Tibial artery (tissue), 4 donors: ENCODE measurements around the gene MARK4.

Experiments used
- DNase-seq, 2 donors: peaks; one replicate each; pipeline ENCODE4 v3.0.0-alpha.2; 2019
- H3K27ac ChIP-seq, 2 donors: fragments of 200-600 bp; sonication (generic) in 1 of 2; 1 replicate in 1 of 2; 2 replicates in 1 of 2; pipeline ENCODE4 v1.5.1; 2018 to 2019; ENCODE audit warnings: mild to moderate bottlenecking in 1 of 2
- H3K27me3 ChIP-seq, 2 donors: fragments of 200-600 bp; sonication (generic) in 1 of 2; one replicate each; pipeline versions ENCODE4 v1.5.1 to v1.6.0; 2016 to 2019
- H3K36me3 ChIP-seq, 3 donors: fragments of 200-600 bp; sonication (generic) in 2 of 3; one replicate each; pipeline ENCODE4 v1.5.1; 2016 to 2019; ENCODE audit warnings: mild to moderate bottlenecking in 2 of 3
- H3K4me1 ChIP-seq, 4 donors: fragments of 200-600 bp; sonication (generic) in 2 of 4; 1 replicate in 3 of 4; 2 replicates in 1 of 4; pipeline ENCODE4 v1.5.1; 2016 to 2019
- H3K4me3 ChIP-seq, 2 donors: fragments of 200-600 bp; sonication (generic) in 1 of 2; 1 replicate in 1 of 2; 2 replicates in 1 of 2; pipeline ENCODE4 v1.5.1; 2018 to 2019; ENCODE audit warnings: mild to moderate bottlenecking in 2 of 2
- H3K9me3 ChIP-seq, 3 donors: fragments of 200-600 bp; sonication (generic) in 1 of 3; one replicate each; pipeline ENCODE4 v1.5.1; 2016 to 2019
- CTCF ChIP-seq, 2 experiments: fragments of 200-600 bp in 1 of 2; fragments of 450-650 bp in 1 of 2; IDR thresholded peaks; one replicate each; pipeline ENCODE4 v1.5.1; 2017 to 2019; ENCODE audit warnings: antibody characterized with exemption in 2 of 2, mild to moderate bottlenecking in 1 of 2, moderate library complexity in 1 of 2
- intact Hi-C: fragments of 100-400 bp; cut with DNase I; formaldehyde crosslinking; loops from one replicate; pipeline ENCODE4 v1.15.0; 2023; ENCODE audit warnings: low total_unique reads

Gene MARK4

GRCh38 chr19:45231891-45232290, 19.2 kb upstream of the MARK4 start:
- no peaks in the 10 kb centered on the region for H3K9me3 ChIP-seq

GRCh38 chr19:45234089-45234869, 16.8 kb upstream of the MARK4 start:
- DNase-seq: no peak
- Histone ChIP-seq H3K27ac (no peak overlapping the region), H3K27me3 (peaks cover 0 to 53% of the 10 kb centered on the region in 2 donors), H3K9me3 (no peaks in the 10 kb centered on the region), H3K36me3 (no peaks in the 10 kb centered on the region), H3K4me1 (peaks cover 0 to 5% (median 0%) of the 10 kb centered on the region in 4 donors), H3K4me3 (no peak overlapping the region)
- no peak for TF ChIP-seq CTCF (IDR thresholded peaks at IDR 0.05)
- intact Hi-C loops: no loop called here

More at GRCh38 chr19:45231891-45232290, 19.2 kb upstream of the MARK4 start:
- DNase-seq: no peak
- no peaks in the 10 kb centered on the region for H3K36me3 ChIP-seq
- intact Hi-C loops: no loop called here
- no peak for TF ChIP-seq CTCF (IDR thresholded peaks at IDR 0.05)
- H3K4me1 ChIP-seq: peaks cover 0 to 5% (median 0%) of the 10 kb centered on the region in 4 donors
- H3K27me3 ChIP-seq: peaks cover 0 to 44% of the 10 kb centered on the region in 2 donors
- H3K4me3 ChIP-seq: no peak overlapping the region
- no peak overlapping the region for H3K27ac ChIP-seq

- Histone ChIP-seq H3K36me3 (no peaks in the 10 kb centered on the region), H3K4me1 (peaks cover 0 to 5% (median 0%) of the 10 kb centered on the region in 4 donors), H3K4me3 (no peak overlapping the region), H3K9me3 (no peaks in the 10 kb centered on the region), H3K27ac (no peak overlapping the region), H3K27me3 (peaks cover 0 to 53% of the 10 kb centered on the region in 2 donors)
- no peak for DNase-seq
- no peak for TF ChIP-seq CTCF (IDR thresholded peaks at IDR 0.05)
- intact Hi-C loops: no loop called here
Measured at GRCh38 chr19:45235485-45235884, 15.6 kb upstream of the MARK4 start.

DNA sequence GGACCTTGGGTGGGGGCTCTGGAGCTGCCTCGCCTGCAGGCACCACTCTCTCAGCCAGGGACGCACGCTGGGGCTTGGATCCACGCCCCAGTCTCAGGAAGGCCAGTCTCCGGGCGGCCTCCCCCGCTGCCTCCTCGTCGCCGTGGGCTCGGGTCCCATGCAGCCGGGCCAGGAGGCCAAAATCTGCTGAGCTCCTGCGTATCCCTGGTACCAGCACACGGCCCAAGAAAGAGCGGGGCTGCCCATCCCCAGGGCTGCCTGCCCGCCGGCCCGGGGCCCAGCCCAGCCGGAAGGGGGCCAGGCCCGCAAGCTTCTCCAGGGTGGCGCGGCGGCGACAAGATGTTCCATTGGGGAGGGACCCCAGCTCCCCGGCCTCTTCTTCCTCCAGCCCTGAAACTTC, 12.5 kb upstream of the MARK4 start:
- no peak overlapping the region for H3K27ac ChIP-seq
- TF ChIP-seq CTCF (IDR thresholded peaks at IDR 0.05): no peak

GRCh38 chr19:45243144-45243732, 7.8 kb upstream of the MARK4 start:
- TF ChIP-seq CTCF (IDR thresholded peaks at IDR 0.05): no peak
- Histone ChIP-seq H3K4me3 (no peak overlapping the region), H3K36me3 (no peaks in the 10 kb centered on the region), H3K27ac (no peak overlapping the region), H3K4me1 (peaks cover 0 to 2% (median 1%) of the 10 kb centered on the region in 4 donors), H3K9me3 (no peaks in the 10 kb centered on the region), H3K27me3 (peaks cover 0 to 32% of the 10 kb centered on the region in 2 donors)
- DNase-seq: no peak
- intact Hi-C loops: no loop called here

More for the DNA sequence above, 12.5 kb upstream of the MARK4 start:
- Histone ChIP-seq H3K36me3 (no peaks in the 10 kb centered on the region), H3K27me3 (peaks cover 0 to 43% of the 10 kb centered on the region in 2 donors), H3K4me3 (no peak overlapping the region), H3K4me1 (peaks cover 0 to 5% (median 0%) of the 10 kb centered on the region in 4 donors), H3K9me3 (no peaks in the 10 kb centered on the region)
- DNase-seq: no peak
- intact Hi-C loops: no loop called here
